Esophagus squamous epithelium (tissue), 4 donors: ENCODE measurements around the gene ATP6V1E1.

Source experiments
- CTCF ChIP-seq, 6 experiments: fragments of 450-650 bp in 4 of 6; fragments of 200-600 bp in 2 of 6; sonication (generic) in 2 of 6; IDR thresholded peaks; one replicate each; pipeline ENCODE4 v1.5.1; 2016 to 2019; ENCODE audit warnings: antibody characterized with exemption in 6 of 6, mild to moderate bottlenecking in 4 of 6, moderate library complexity in 4 of 6
- POLR2A ChIP-seq, 4 donors: fragments of 450-650 bp; IDR thresholded peaks; one replicate each; pipeline ENCODE4 v1.6.1; 2017; ENCODE audit warnings: antibody characterized with exemption in 4 of 4, mild to moderate bottlenecking in 4 of 4, moderate library complexity in 3 of 4

GRCh38 chr22:17665854-17666253, 37.3 kb upstream of the ATP6V1E1 start:
- TF ChIP-seq CTCF (IDR thresholded peaks at IDR 0.05) (no peak), POLR2A (IDR thresholded peaks at IDR 0.05) (no peak)
